Measurements from ENCODE around the gene ALDH1A3.

- TF ChIP-seq EP300 (IDR thresholded peaks at IDR 0.05) (no peak), POLR2AphosphoS5 (IDR thresholded peaks at IDR 0.05) (no peak), POLR2A (IDR thresholded peaks at IDR 0.05) (no peak)
- TF ChIP-seq, protein P1, sequence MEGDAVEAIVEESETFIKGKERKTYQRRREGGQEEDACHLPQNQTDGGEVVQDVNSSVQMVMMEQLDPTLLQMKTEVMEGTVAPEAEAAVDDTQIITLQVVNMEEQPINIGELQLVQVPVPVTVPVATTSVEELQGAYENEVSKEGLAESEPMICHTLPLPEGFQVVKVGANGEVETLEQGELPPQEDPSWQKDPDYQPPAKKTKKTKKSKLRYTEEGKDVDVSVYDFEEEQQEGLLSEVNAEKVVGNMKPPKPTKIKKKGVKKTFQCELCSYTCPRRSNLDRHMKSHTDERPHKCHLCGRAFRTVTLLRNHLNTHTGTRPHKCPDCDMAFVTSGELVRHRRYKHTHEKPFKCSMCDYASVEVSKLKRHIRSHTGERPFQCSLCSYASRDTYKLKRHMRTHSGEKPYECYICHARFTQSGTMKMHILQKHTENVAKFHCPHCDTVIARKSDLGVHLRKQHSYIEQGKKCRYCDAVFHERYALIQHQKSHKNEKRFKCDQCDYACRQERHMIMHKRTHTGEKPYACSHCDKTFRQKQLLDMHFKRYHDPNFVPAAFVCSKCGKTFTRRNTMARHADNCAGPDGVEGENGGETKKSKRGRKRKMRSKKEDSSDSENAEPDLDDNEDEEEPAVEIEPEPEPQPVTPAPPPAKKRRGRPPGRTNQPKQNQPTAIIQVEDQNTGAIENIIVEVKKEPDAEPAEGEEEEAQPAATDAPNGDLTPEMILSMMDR (IDR thresholded peaks at IDR 0.05): no peak
These were observed 5.5 kb downstream of the ALDH1A3 start for GRCh38 chr15:100885116-100885515.

All from stomach (tissue), 4 donors.